CD4-positive, alpha-beta T cell treated with Interleukin-17A for 4 hours (primary cell): Measurements from ENCODE around the gene SDK1.
"Not testable (repeated sequence)": the region's sequence is repeated elsewhere in the genome, so short reads cannot be mapped to it uniquely, and the experiment has no call there.

Experiments used
- DNase-seq: peaks from one replicate; pipeline ENCODE4 v3.0.0-alpha.2; 2020; ENCODE audit warnings: mixed read lengths

SDK1 gene

GRCh38 chr7:4244041-4244440 is 943.0 kb downstream of the SDK1 start:
- no peak for DNase-seq

GRCh38 chr7:4244635-4245034 is 943.6 kb downstream of the SDK1 start:
- DNase-seq, result no peak

GRCh38 chr7:4245135-4245865 is 944.2 kb downstream of the SDK1 start:
- no peak for DNase-seq

- DNase-seq, result no peak
Measured at GRCh38 chr7:4245866-4246470, 944.9 kb downstream of the SDK1 start.

- no peak for DNase-seq
Measured at GRCh38 chr7:4246536-4246935, 945.5 kb downstream of the SDK1 start.

GRCh38 chr7:4247106-4247876 is 946.2 kb downstream of the SDK1 start:
- DNase-seq, result no peak

GRCh38 chr7:4248295-4248694 is 947.2 kb downstream of the SDK1 start:
- no peak for DNase-seq

- no peak for DNase-seq
Measured at GRCh38 chr7:4249241-4249640, 948.2 kb downstream of the SDK1 start.

GRCh38 chr7:4255336-4255735 is 954.3 kb downstream of the SDK1 start:
- no peak for DNase-seq

- no peak for DNase-seq
Measured at GRCh38 chr7:4256286-4256685, 955.2 kb downstream of the SDK1 start.

GRCh38 chr7:4257146-4258111 is 956.4 kb downstream of the SDK1 start:
- no peak for DNase-seq

- DNase-seq, result not testable (repeated sequence)
Measured at GRCh38 chr7:4260116-4260515, 959.1 kb downstream of the SDK1 start.

- DNase-seq, result no peak
Measured at GRCh38 chr7:4260867-4261600, 960.0 kb downstream of the SDK1 start.

GRCh38 chr7:4261601-4261960 is 960.5 kb downstream of the SDK1 start:
- DNase-seq, result no peak

- DNase-seq, result not testable (repeated sequence)
Measured at GRCh38 chr7:4264206-4264605, 963.2 kb downstream of the SDK1 start.

- no peak for DNase-seq
Measured at GRCh38 chr7:4265066-4265465, 964.0 kb downstream of the SDK1 start.

- DNase-seq, result no peak
Measured at GRCh38 chr7:4265676-4266075, 964.6 kb downstream of the SDK1 start.

GRCh38 chr7:4266270-4267040 is 965.4 kb downstream of the SDK1 start:
- DNase-seq, result no peak

GRCh38 chr7:4267341-4268039 is 966.4 kb downstream of the SDK1 start:
- no peak for DNase-seq
